GM23338 (cell line): ENCODE measurements around the gene OGFOD2.

Experiments used
- CTCF ChIP-seq, 2 experiments: fragments of 200-600 bp in 1 of 2; sonication (generic) in 1 of 2; conservative IDR thresholded peaks; 2 replicates each; pipeline versions ENCODE4 v1.5.1 to v1.6.1; 2016 to 2017; ENCODE audit warnings: antibody characterized with exemption in 2 of 2, low read depth in 2 of 2, mild to moderate bottlenecking in 2 of 2, moderate library complexity in 1 of 2
- ETS1 ChIP-seq: IDR thresholded peaks from 2 replicates; pipeline ENCODE4 v1.6.1; 2016; ENCODE audit warnings: antibody characterized with exemption
- EZH2 ChIP-seq: fragments of 200-600 bp; sonication (generic); IDR thresholded peaks from one replicate; pipeline ENCODE4 v1.8.0; 2017; ENCODE audit warnings: antibody characterized with exemption, mild to moderate bottlenecking, low read depth; ENCODE audit not compliant: unreplicated experiment
- EZH2phosphoT487 ChIP-seq: fragments of 200-600 bp; sonication (generic); IDR thresholded peaks from one replicate; pipeline ENCODE4 v1.8.1; 2018; ENCODE audit warnings: antibody characterized with exemption; ENCODE audit not compliant: unreplicated experiment
- JUNB ChIP-seq: IDR thresholded peaks from one replicate; pipeline ENCODE4 v1.6.1; 2016; ENCODE audit warnings: antibody characterized with exemption; ENCODE audit not compliant: unreplicated experiment
- POLR2AphosphoS5 ChIP-seq: IDR thresholded peaks from 2 replicates; pipeline ENCODE4 v1.6.1; 2016; ENCODE audit warnings: antibody characterized with exemption, low read depth
- REST ChIP-seq: IDR thresholded peaks from one replicate; pipeline ENCODE4 v1.6.1; 2018; ENCODE audit warnings: antibody characterized with exemption; ENCODE audit not compliant: unreplicated experiment
- STAT1 ChIP-seq: IDR thresholded peaks from one replicate; pipeline ENCODE4 v1.6.1; 2016; ENCODE audit warnings: antibody characterized with exemption; ENCODE audit not compliant: unreplicated experiment

- TF ChIP-seq CTCF (conservative IDR thresholded peaks at IDR 0.05; ENCODE audit: low read depth in 2 of 2) (no peak), EZH2 (no peak), STAT1 (no peak), ETS1 (no peak), REST (no peak), EZH2phosphoT487 (no peak), POLR2AphosphoS5 (no peak), JUNB (no peak)
Observed at GRCh38 chr12:122985338-122986257, 10.6 kb downstream of the OGFOD2 start.
